ENCODE results near the gene NBPF15.
A peak's percentile ranks its signal among the peaks of the same experiment; 100 is the strongest.
"Not testable (repeated sequence)": the region's sequence is repeated elsewhere in the genome, so short reads cannot be mapped to it uniquely, and the experiment has no call there.

Gene NBPF15, protein sequence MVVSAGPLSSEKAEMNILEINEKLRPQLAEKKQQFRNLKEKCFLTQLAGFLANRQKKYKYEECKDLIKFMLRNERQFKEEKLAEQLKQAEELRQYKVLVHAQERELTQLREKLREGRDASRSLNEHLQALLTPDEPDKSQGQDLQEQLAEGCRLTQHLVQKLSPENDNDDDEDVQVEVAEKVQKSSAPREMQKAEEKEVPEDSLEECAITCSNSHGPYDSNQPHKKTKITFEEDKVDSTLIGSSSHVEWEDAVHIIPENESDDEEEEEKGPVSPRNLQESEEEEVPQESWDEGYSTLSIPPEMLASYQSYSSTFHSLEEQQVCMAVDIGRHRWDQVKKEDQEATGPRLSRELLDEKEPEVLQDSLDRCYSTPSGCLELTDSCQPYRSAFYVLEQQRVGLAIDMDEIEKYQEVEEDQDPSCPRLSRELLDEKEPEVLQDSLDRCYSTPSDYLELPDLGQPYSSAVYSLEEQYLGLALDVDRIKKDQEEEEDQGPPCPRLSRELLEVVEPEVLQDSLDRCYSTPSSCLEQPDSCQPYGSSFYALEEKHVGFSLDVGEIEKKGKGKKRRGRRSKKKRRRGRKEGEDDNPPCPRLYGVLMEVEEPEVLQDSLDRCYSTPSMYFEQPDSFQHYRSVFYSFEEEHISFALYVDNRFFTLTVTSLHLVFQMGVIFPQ

DNA sequence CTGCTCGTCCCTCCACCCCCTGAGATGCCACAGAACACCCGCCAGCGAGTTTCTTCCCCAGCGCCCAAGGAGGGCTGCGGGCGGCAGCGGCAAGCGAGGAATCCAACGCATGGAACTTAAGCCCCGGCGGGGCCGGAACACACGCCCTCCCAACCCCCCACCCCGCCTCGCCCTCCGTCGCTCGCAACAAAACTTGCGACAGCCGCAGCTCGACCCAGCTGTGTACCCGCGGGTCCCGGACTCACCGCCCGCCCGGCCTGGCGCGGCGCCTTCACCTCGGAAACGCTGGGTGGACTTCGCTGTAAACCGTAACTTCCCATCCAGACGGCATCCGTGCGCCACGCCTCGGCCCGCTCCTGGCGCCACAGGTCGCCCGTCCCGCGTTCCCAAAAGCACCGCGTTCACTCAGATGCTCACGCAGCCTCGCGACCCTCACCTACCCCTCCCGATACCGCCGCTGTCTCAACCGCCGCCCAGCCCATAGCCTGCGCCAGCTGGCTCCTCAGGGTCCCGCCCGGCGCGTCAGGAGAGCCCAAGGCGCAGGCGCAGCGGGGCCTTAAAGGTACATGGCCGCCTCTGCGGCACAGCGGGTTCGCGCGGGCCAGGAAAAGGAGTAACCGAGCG, at the start of gene NBPF15:
Gene NBPF15 (minus strand): TSS at position 534 of the 624 bp plus-strand sequence. CDS start 21,666 bp downstream, outside the sequence.
- DNase-seq, result peak; percentile 2

DNA sequence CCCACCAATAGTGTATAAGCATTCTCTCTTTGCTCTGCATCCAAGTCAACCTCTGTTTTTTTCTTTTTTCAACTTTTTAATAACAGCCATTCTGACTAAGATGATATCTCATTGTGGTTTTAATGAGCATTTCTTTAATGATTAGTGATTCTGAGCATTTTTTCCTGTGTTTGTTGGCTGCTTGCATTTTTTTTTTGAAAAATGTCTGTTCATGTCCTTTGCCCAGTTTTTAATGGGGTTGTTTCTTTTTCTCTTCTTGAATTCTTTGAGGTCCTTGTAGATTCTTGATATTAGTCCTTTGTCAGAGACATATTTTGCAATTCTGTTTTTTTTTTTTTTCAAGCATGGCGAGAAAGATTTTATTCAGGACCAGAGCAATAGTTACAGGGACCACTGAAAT, 35.0 kb upstream of the NBPF15 start:
- DNase-seq, result not testable (repeated sequence)

DNA sequence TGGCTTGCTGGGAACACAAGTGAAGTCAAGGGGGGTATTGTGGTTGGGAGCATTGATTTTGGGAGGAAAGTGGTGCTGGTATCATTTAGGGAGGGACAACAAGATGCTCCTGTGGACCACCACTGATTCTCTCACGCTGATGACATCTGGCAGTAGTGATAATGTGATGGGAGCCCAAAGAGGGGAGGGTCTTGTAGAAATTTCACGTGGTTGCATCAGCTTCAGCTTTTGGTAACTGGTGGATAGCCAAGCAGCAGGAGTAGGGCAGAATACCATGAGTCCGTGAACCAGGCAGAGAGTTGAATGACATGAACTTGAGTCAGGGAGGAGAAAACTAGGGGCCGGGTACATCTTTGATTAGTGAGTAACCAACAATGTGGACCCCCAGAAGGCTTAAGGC, 32.7 kb upstream of the NBPF15 start:
- DNase-seq, result not testable (repeated sequence)

DNA sequence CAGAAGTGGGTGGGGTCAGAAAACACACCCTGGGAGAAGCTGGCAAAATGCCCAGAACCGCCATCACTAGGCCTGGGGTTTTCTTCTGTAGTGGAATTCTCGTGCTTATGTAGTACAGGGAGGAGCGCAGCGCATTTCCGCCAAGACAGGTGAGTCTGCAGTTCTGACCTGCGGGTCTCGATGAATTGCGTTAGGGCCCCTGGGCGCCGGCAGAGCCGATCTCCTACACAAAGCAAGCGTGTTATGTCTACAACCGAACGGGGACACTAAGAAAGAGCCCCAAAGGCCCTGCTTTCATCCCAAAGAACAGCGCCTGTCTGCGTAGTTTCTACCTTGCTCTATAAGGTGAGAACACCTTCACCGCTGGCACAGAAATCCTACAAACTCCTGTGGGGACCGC, 28.9 kb upstream of the NBPF15 start:
- DNase-seq, result not testable (repeated sequence)

DNA sequence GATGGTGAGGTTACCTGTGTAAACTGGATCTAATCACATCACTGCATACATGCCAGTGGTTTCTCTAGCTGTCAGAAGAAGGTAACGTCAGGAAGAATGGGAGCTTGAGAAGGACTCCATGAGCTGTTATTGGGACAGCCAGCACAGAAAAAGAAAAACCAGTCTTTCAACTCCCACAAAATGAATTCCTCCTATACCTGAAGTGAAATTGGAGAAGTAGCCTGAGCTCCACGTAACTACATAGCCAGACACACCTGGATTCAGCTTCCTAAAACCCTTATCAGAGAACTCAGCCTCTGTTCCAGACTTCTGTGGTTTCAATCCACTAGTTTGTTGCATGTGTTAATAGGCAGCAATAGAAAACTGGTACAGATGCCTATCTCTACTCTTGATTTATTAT, 25.5 kb upstream of the NBPF15 start:
- not testable (repeated sequence) for DNase-seq

DNA sequence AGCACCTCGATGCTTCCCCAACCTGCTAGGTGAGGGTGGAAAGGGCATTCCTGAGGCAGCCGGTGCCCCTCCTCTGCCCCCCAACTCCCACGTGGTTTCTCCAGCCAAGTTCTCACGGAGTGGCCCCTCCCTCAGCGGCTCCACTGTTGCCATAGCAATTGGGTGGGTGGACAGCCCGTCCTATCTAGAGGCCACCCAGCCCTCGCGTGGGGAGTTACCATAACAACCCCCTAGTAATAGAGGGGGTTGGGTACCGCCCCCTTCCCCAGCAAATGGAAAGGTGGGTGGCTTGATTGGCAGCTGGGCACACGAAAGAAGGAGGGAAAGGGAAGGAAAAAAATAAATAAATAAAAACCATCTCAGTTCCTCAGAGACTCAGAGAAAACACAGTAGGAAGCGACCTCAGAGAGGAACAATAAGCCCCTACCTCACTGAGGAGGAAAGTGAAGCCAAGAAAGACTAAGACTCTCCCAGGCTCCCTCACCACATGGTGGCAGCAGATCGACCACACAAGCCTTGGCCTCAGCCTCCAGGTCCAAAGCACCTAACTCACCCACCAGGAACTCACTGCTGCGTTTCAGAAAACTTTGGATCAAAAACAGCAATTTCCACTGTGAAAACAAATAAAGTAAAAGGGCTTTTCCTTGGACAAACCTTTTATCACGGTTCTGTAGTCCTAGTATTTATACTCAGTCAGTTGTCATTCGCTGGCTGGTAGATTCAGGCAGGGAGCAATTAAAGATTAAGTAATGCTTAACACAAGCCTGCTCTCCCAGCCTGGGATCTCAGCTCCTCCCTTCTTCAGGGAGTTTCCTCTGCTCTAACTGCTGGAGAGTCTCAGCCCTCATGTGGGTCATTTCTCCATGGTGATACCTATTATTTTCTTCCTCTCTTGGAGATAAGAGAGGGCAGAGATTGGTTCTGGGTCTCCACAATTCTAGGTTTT, 23.9 kb upstream of the NBPF15 start:
- DNase-seq, result not testable (repeated sequence)

DNA sequence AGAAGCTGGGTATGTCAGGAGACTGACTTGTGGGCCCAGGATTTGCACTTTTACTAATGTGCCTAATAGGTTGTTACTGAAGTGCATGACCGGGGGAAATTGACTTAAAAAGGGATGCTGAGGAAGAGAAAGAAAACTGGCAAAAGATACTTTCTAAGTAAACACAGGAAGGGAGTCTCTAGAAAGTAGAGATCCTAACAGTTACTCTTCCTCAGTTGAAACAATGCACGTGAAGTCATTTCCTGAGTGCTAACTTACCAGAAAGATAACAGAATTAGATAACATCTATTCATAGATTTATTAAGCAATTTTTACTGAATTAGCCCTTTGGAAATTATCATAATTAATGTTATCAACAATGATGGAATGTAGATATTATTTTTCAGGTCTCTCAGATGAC, 12.4 kb upstream of the NBPF15 start:
- not testable (repeated sequence) for DNase-seq

DNA sequence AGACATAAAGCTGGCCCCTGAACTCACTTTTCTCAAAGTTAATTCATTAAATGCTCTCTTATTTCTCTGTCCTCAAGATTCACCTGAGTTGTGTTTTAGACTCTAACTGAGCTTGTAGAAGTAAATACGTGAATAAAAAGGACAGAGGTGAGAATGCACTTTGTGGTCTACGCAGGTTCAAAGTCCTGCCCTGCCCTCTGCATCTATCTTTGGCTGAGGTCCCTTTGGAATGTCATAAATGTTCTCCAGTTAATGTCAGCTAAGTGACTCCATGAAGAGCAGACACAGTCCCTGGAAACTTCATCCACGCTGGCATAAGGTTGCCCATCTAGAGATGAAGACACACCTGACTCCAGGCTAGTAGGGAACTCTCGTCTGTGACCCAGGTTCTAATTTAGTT, 10.0 kb upstream of the NBPF15 start:
- DNase-seq, result not testable (repeated sequence)

DNA sequence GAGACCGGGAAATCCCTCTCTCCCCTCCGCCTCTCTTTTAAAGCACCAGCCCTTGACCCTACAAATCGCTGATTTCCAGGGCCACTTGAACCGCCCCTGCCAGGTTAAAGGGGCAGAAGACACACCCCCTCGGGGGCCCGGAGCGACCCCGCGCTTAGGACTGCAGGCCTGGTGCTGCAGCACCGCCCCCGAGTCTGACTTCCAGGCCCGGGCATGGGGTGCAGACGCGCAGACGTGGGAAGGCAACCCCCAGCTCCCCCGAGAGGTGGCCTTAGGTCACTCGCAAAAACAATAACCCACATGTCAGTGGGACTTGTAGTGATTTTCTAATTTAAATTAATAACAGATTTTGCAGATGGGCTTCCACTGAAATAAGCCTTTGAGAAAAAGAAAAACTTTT, 309 bp upstream of the NBPF15 start:
- not testable (repeated sequence) for DNase-seq

DNA sequence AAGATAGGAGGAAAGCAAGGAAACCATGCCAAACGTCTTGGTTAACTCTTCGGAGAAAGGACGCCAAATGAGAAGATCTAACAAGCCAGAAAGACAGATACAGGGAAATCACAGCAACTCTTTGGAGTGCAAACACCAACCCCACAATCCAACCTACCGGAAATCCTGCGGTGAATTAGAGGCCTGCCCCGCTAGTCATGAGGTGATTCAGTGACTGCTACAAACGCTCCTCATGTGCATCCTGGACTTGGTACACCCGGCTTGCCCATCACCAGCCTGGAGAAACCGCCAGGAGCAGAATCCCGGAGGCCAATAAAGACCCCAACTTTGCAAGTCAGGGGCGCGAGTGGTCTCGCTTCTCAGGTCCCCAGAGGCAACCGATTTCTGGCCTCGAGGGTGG, 783 bp downstream of the NBPF15 start:
- not testable (repeated sequence) for DNase-seq

DNA sequence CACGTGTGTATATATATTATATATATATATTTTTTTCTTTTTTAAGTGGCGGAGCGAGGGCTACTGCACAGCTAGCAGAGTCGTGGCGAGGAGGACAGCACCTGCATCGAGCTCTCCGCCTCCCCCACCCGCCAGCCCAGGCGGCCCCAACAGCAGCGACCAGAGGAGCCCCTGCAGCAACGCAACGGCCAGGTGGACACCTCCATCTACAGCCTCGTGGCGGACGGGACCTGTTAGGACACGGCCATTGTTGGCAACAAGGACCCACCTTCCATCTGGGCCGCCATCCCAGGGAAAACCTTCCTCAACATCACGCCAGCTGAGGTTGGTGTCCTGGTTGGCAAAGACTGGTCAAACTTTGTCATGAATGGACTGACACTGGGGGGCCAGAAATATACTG, 19.1 kb downstream of the NBPF15 start:
- not testable (repeated sequence) for DNase-seq

DNA sequence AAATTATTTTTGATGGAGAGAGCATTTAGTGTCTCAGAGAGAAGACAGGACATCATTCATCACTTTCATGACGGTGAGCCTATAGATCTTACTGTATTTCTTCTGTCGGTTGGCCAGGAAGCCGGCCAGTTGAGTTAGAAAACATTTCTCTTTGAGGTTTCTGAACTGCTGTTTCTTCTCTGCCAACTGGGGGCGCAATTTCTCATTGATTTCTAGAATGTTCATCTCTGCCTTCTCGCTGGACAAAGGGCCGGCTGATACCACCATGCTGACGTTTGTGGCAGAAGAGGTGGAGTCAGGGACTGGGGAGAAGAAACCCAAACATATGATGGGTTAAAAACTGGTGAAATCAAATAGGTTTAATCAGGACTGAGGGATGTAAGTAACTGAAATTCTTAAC, 21.7 kb downstream of the NBPF15 start:
- DNase-seq, result not testable (repeated sequence)

DNA sequence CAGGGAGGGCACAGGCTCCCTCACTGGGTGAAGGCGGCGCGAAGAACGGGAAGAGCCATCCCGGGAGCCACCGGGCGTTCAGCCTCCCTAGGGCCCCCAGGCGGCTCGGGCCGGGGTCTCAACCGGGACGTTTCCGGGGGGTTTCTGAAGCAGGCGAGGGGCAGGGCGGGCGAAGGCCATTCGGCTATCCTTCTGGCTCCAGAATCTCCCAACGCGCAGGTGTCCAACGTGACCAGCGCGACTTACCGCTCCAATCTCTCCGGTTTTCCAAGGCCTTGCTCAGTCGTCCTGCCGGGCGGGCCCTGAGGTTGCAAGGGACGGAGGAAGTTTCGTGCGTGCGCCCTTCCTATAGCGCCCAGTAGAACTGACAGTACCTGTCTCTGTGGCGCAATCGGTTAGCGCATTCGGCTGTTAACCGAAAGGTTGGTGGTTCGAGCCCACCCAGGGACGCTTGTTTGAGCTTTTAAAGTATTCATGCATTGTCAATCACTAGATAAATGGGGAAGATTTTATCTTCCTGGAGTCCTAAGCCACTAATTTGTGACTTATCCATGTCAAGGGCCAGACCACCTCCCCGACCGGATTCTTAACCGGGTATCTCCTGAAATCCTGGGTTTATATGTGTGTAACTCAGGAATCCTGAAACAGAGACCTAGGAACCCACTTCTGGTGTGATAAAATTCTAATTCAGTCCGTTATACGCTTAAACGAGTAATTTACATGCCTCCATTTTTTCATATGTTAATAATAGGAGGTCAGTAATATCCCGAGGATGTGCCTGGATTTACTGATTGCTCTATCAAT, 42.4 kb downstream of the NBPF15 start:
- DNase-seq, result peak; percentile 32

DNA sequence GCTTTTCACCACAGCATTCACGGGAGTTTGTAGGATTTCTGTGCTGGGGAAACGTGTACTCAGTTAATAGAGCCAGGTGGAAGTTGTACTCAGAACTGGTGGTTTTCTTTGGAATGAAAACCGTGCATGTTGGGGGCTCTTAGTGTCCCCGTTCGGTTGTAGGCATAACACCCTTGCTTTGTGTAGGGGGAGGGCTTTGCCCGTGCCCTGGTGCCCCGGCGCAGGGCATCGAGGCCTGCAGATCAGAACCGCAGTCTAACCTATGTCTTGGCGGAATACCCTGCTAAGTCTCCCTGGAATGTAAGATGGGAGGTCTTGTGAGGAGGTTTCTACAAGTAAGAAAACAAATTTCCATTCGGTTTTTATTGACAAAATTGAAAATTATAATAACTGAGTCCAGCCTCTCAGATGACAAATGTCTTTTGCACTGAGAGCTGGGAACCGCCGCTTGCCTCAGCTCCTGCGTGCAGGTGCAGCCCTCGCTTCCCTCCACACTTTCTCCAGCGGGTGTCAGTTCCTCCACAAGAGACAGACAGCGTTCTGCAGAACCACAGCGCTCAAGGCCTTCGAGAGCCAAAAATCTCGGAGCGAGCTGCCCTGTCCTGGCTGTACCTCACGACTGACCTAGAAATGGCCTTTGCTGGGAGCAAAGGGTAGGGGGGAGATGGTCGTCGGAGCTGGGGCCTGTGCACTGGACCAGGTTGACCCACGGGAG, 47.9 kb downstream of the NBPF15 start:
- not testable (repeated sequence) for DNase-seq

DNA sequence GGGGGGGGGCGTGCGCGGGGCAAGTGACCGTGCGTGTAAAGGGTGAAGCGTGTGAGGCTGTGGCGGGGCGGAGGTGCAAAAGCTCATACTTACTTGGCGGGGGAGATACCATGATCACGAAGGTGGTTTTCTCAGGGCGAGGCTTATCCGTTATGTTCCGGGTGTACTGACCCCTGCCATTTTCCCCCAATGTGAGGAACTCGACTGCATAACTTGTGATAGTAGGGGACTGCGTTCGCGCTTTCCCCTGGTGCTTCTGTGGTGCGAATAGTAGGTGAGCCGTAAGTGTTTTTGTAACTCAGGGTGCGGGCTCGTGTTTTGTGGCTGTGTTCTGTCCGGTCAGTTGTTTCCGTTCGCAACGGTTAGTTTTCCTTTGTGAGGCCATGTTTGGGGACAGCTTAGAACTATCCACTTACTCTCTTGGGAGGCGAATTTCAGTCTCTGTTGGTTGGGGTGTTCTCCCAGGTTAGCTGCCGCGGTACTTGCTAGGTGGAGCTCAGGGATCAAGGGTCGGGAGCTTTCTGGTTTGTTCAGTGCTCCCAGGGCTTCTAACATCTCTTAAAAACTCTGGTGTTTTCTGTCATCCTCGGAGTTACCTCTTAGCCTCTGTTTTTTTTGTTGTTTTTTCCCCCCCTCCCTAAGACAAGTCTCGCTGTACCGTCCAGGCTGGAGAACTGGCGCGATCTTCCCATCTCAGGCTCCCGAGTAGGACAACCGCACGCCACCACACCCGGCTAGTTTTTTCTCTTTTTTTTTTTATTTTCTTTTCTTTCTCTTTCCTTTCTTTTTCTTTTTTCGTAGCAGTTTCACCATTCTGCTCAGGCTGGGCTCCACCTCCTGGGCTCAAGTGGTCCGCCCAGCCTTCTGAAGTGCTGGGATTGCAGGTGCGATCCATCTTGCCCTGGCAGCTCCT, 48.7 kb downstream of the NBPF15 start:
- peak; percentile 81 for DNase-seq

DNA sequence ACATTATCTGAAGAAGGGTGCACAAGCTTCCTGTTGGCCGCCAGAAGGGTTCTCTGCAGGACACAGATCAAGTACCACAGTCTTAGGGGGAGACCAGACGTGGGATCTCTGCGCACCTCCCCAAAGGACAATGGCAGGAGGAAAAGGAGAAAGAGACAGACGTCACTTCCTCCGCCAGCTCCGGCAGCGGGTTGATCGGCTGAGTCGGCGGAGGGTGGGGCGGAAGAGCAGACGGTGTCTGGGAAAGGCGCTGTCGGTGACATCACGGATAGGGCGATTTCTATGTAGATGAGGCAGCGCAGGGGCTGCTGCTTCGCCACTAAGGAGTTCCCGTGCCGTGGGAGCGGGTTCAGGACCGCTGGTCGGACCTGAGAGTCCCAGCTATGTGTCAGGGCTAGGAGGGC, 49.4 kb downstream of the NBPF15 start:
- peak; percentile 10 for DNase-seq

DNA sequence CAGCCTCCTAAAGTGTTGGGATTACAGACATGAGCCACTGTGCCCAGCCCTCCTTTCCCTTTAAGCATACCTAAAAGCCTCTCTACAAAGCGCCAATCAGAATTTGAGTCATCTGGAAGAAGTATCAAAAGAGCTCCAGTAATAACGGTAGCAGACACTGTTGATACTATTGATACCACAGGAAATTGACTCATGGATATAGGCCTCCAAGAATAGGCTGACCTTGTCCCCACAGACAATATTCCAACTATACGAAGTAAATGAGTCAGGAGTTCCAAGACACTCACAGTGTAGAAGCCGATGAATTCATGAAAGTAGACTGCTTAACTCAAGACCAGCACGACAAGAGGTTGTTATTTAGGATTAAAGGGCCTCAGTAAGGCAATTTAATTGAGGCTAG, 58.7 kb downstream of the NBPF15 start:
- not testable (repeated sequence) for DNase-seq

DNA sequence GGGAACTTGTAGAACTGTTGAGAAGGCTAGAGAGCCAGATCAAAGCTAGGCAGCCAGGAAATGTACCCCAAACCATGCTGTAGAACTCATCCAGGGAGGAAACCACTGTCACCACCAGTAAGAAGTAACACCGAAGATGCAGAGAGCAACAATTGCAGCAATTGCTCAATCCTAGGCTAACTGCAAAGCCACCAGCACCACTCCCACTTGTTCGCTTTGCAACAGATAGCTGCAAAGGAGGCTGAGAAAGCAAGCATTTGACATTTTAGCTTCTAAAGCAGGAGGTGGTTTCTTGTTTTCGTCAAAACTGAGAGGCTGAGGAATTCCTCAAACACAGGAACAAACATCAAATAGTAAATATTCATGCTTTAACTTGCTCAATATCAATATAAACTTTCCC, 89.8 kb downstream of the NBPF15 start:
- not testable (repeated sequence) for DNase-seq
